ENCODE results near the gene DENND6B. TPM values are rescaled to one million over a fixed set of nuclear protein-coding genes. Genes with fewer than 3 reads are reported as not detected.

The DENND6B gene
- total and polyA plus RNA-seq, 2 experiments from 2014 or later, result 0.71 to 1.3 TPM

- no peaks in the 10 kb centered on the region; the same call in 1 of the 2 replicates for H3F3A ChIP-seq (replicated peaks; ENCODE audit: low read depth)
- Mint-ChIP-seq H3K9me3 (no peaks in the 10 kb centered on the region), H3K27ac (no peak overlapping the region), H3K4me1 (peaks cover 9% of the 10 kb centered on the region), H3K27me3 (ENCODE audit: insufficient read depth, low read depth, poor library complexity) (peaks cover 29% of the 10 kb centered on the region), H3K4me3 (no peak overlapping the region; the same call in 2 of the 3 replicates), H3K36me3 (ENCODE audit: low read depth) (no peaks in the 10 kb centered on the region)
- no peak overlapping the region for H3K4me2 ChIP-seq
- peaks cover 24% of the 10 kb centered on the region for H3K4me1 ChIP-seq (ENCODE audit: insufficient read depth)
- no peaks in the 10 kb centered on the region for H3K27me3 ChIP-seq (ENCODE audit: insufficient read depth)
- no peak for ATAC-seq
- peaks cover 45% of the 10 kb centered on the region for H3K79me2 ChIP-seq (replicated peaks; ENCODE audit: insufficient read depth)
- no peak for DNase-seq (ENCODE audit: low spot score)
- H3K36me3 ChIP-seq (ENCODE audit: insufficient read depth), result no peaks in the 10 kb centered on the region
- H3K27ac ChIP-seq (ENCODE audit: low read depth), result no peak overlapping the region
- H3K4me3 ChIP-seq, result no peak overlapping the region
- TF ChIP-seq EZH2phosphoT487 (IDR thresholded peaks at IDR 0.05; ENCODE audit: unreplicated experiment) (no peak), NANOG (IDR thresholded peaks at IDR 0.05; ENCODE audit: borderline replicate concordance) (no peak), POLR2AphosphoS5 (IDR thresholded peaks at IDR 0.05; ENCODE audit: low read depth) (no peak), REST (IDR thresholded peaks at IDR 0.05; ENCODE audit: unreplicated experiment) (no peak), ZNF114 (CRISPR knock-in tag; IDR thresholded peaks at IDR 0.05) (no peak), CREB1 (CRISPR knock-in tag; IDR thresholded peaks at IDR 0.05; ENCODE audit: low read depth) (no peak), STAT1 (IDR thresholded peaks at IDR 0.05; ENCODE audit: unreplicated experiment) (no peak), ZNF462 (CRISPR knock-in tag; IDR thresholded peaks at IDR 0.05) (no peak), ETS1 (IDR thresholded peaks at IDR 0.05) (no peak), EZH2 (IDR thresholded peaks at IDR 0.05; ENCODE audit: low read depth, unreplicated experiment) (no peak), CTCF (conservative IDR thresholded peaks at IDR 0.05; ENCODE audit: low read depth in 2 of 2) (no peak), ZNF331 (CRISPR knock-in tag; IDR thresholded peaks at IDR 0.05; ENCODE audit: low read depth) (no peak)
- H3K9me2 ChIP-seq (ENCODE audit: insufficient read depth), result no peaks in the 10 kb centered on the region
- H4K20me1 ChIP-seq (replicated peaks; ENCODE audit: insufficient read depth), result peaks cover 5% of the 10 kb centered on the region; the same call in 1 of the 2 replicates
- H2AFZ ChIP-seq, result no peak overlapping the region
These were observed 29.1 kb downstream of the DENND6B start for GRCh38 chr22:50297510-50298265.

Measured in GM23338 (cell line).